SK-N-SH (cell line): ENCODE measurements around the gene PIGA. TPM values are rescaled to one million over a fixed set of nuclear protein-coding genes. Genes with fewer than 3 reads are reported as not detected.

Source experiments
- EP300 ChIP-seq, 2 experiments: IDR thresholded peaks; 2 replicates each; pipeline versions ENCODE4 v1.4.0 to v1.6.1; 2012; ENCODE audit warnings: borderline replicate concordance in 1 of 2, low read depth in 1 of 2, low read length in 1 of 2
- NFIC ChIP-seq: IDR thresholded peaks from 2 replicates; pipeline ENCODE4 v1.4.0; 2012; ENCODE audit warnings: borderline replicate concordance
- NRF1 ChIP-seq: IDR thresholded peaks from 2 replicates; pipeline ENCODE4 v1.6.1; 2012; ENCODE audit warnings: low read depth, mild to moderate bottlenecking, low read length
- RXRA ChIP-seq: IDR thresholded peaks from 2 replicates; pipeline ENCODE4 v1.4.0; 2012; ENCODE audit warnings: low read depth, mild to moderate bottlenecking, borderline replicate concordance
- polyA plus RNA-seq, 3 experiments: library from polyadenylated mRNA; depleted of rRNA; stranded (reverse); fragments of >200 nt; gene quantifications; 2 replicates each; pipeline ENCODE4 v1.2.3, GENCODE V29; 2012

The PIGA gene
- polyA plus RNA-seq, 1 of the 3 experiments (the other 2 are of a cell fraction) = 2.8 TPM

GRCh38 chrX:15269618-15270521 lies 65.5 kb downstream of the PIGA start, which contains the start of gene ASB9 (continued):
- TF ChIP-seq NRF1 (no peak), RXRA (no peak), EP300 (IDR thresholded peaks at IDR 0.05; ENCODE audit: borderline replicate concordance in 1 of 2, low read depth in 1 of 2, low read length in 1 of 2) (no peak), NFIC (peak; percentile 14; the same call in 1 of the 2 replicates)

Other genes with a start within 250 kb of the PIGA start
- gene ASB9, start 65.4 kb downstream of the PIGA start, polyA plus RNA-seq (2012; rRNA removed) = 2.5 and 3.4 TPM in 2 replicates
- gene ASB11, start 19.9 kb downstream of the PIGA start, polyA plus RNA-seq (2012; rRNA removed) = not detected in 2 replicates
- gene VEGFD, start 48.9 kb upstream of the PIGA start, polyA plus RNA-seq (2012; rRNA removed) = 5.3 and 6.3 TPM in 2 replicates
- 12.3 and 13.2 TPM in 2 replicates for gene PIR, start 157.8 kb upstream of the PIGA start, polyA plus RNA-seq (2012; rRNA removed)
- not detected in 2 replicates for gene BMX, start 165.3 kb upstream of the PIGA start, polyA plus RNA-seq (2012; rRNA removed)